GM19023 (cell line): ENCODE measurements around the gene RBBP4.
"Not testable (repeated sequence)": the region's sequence is repeated elsewhere in the genome, so short reads cannot be mapped to it uniquely, and the experiment has no call there.

Experiments
- ATAC-seq: cut with Tn5 transposase; IDR thresholded peaks from one replicate; pipeline ENCODE4 v1.9.1; 2021; ENCODE audit warnings: mild to moderate bottlenecking, moderate library complexity; ENCODE audit not compliant: unreplicated experiment

The RBBP4 gene

GRCh38 chr1:32650752-32651460 lies at the start of gene RBBP4:
Gene RBBP4, plus strand, starts transcription at chr1:32651208. Its CDS starts 99 bp downstream, at chr1:32651307.
- peak; percentile 83 for ATAC-seq

DNA sequence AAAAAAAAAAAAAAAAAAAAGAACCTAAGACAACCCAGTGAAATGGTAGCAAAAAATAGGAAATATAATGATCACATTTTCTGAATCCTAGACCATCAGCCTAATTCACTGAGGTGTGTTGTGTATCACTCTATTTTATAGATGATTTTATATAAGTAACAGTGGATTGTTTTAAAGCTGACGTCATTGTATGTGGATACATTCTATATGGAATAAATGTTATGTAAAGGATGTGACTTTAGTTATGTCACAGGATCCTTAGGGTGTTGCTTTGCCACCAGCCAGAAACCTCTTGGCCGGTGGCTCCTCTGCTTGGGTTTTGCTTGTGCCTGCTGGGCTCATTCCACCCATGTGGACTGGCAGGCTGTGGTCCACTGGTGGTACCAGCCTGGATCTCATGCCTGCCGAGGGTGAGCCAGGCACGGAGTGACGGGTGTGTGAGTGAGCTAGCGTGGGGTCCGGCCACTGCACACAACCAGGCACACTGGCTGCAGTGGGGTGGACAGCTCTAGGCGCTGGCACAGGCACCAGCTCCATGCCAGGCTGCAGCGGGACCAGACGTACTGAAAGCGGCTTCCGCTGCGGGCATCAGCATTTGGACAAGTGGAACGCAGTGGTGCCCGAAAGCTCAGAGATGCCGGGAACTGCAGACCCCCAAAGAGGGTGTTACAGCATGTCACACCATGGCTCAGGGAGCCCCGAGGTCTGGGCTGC lies 45.1 kb upstream of the RBBP4 start:
- ATAC-seq, result no peak

DNA sequence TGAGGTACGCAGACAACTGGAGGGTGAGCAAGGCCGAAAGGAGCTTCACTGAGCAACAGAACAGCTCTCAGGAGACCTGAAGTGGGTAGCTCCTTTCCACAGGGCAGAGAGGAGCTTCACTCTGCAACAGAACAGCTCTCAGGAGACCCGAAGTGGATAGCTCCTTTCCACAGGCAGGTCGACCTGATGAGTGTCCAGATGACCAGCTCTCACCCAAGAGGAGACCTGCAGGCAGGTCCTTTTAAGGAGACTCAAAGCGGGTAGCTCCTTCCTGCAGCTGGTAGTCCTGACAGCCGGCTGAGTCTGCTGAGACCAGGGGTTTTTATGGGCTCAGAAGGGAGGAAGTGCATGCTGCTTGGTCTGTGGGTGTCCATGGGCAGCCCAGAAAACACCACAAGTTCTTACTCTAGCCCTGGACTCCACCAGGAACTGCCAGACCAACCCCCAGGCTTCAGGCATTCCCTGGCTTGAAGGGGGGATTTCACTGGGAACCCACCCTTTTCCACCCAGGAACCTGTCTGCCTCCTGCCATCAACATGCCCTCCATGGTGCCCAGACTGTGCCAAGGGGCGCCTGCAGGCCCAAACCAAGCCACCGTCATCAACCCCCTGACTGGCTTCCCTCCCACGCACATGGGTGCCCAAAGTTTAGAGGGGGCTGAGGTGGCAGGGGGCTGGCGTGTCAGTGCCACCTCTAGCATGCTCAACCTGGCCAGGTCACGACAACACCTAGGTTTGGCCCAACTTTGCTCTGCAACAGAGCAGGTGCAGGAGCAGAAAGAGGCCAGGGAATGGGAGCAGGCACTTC lies 44.2 kb upstream of the RBBP4 start:
- no peak for ATAC-seq

DNA sequence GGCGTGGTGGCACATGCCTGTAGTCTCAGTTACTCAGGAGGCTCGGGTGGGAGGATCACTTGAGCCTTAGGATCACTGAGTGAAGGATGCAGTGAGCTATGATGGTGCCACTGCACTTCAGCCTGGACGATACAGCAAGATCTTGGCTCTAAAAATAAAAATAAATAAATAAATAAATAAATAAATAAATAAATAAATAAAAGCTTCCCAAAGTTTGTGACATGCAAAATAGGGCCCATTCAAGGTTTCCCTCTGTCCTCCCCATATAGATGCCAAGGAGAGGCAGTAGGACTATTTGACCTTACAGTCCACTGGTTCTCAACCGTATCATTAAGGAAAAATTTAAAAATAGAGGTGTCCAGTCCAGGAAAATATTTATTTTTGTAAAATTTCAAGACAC lies 41.8 kb upstream of the RBBP4 start:
- ATAC-seq, result no peak

GRCh38 chr1:32611859-32612188 lies 39.2 kb upstream of the RBBP4 start:
- ATAC-seq, result peak; percentile 23

- peak; percentile 91 for ATAC-seq
Observed at GRCh38 chr1:32612189-32612881, 38.7 kb upstream of the RBBP4 start.

GRCh38 chr1:32613472-32613871 lies 37.5 kb upstream of the RBBP4 start:
- ATAC-seq, result no peak

DNA sequence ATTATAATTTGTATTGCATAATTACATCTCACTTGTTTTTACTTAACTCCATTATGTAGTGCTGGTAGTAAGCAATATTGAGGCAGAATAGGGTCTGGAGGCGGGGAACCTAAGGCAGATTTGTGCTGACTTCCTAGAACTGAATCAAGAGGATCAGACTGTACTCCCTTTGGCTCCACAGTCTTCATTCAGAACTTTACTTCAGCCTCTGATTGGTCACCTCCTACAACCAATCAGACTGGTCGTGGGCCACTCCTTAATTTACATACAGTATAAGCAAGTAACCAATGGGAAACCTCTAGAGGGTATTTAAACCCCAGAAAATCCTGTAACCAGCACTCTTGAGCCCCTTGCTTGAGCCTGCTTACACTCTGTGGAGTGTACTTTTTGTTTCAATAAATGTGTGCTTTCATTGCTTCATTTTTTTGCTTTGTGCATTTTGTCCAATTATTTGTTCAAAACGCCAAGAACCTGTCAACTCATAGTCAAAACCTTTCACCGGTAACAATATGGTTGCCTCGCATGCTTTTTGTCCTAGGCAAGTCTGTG lies 32.3 kb upstream of the RBBP4 start:
- no peak for ATAC-seq

DNA sequence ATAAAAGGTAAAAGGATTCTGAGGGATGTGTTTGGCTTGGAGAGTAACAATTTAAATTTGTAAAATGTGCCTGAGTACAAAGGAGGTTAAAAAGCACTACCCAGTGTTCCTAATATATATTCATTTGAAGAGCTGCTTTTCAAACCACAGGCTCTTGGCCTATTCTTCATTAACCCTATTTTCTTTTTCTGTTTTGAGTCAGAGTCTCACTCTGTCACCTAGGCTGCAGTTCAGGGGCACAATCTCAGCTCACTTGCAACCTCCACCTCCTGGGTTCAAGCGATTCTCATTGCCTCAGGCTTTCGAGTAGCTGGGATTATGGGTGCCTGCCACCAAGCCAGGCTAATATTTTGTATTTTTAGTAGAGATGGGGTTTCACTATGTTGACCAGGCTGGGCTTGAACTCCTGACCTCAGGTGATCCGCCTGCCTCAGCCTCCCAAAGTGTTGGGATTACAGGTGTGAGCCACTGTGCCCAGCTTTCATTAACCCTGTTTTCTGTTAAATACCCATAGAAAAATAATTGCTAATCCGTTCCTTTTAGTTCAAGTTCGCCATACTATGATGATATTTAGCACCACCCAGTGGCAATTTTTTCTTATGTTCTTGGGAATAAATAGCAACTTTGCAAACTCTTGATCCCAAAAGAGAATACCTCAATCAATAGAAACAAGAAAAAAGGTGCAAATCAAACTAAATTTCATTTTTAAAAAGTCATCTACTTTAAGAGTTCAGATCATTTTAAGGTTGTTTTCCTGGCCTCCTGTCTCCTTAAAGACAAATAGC lies 31.1 kb upstream of the RBBP4 start:
- ATAC-seq, result peak; percentile 78

DNA sequence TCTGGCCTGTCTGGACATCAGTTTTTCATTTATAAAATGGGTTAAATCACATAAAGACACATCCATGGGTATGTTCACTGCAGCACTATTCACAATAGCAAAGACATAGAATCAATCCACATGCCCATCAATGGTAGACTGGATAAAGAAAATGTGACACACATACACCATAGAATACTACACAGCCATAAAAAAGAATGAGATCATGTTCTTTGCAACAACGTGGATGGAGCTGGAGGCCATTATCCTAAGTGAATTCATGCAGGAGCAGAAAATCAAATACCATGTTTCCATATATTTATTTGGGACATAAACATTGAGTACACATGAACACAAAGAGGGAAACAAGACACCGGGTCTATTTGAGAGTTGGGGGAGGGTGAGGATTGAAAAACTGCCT lies 28.8 kb upstream of the RBBP4 start:
- ATAC-seq, result no peak

GRCh38 chr1:32622806-32623681 lies 28.0 kb upstream of the RBBP4 start:
- no peak for ATAC-seq

GRCh38 chr1:32623775-32624174 lies 27.2 kb upstream of the RBBP4 start:
- ATAC-seq, result no peak

DNA sequence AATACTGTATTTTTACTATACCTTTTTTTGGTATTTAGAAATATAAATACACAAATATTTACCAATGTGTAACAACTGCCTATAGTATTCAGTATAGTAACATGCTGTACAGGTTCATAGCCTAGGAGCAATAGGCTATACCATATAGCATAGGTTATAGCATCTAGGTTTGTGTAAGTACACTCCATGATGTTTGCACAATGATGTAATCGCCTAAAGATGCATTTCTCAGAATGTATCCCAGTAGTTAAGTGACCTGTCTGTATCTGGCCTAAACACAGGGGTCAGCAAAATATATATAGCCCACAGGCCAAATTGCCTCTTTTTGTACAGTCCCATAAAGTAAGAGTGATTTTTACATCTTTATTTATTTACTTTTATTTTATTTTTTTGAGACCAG lies 24.8 kb upstream of the RBBP4 start:
- no peak for ATAC-seq

DNA sequence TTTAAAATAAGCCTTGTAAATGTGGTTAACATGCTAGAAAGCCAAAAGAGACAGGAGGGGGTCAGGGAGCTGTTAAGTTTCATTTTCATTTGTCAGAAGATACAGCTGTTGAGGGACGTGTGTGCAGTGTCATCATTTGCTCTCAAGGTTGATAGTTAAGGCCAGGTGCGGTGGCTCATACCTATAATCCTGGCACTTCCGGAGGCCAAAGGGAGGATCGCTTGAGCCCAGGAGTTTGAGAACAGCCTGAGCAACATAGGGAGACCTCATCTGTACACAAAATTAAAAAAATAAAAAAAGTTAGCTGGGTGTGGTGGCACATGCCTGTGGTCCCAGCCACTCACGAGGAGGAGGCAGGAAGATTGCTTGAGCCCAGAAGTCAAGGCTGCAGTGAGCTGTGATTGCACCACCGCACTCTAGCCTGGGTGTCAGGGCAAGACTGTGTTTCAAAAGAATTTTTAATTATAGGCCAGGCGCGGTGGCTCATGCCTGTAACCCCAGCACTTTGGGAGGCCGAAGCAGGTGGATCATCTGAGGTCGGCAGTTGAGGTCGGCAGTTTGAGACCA lies 23.3 kb upstream of the RBBP4 start:
- peak; percentile 67 for ATAC-seq

- ATAC-seq, result not testable (repeated sequence)
Observed at GRCh38 chr1:32630173-32630572, 20.8 kb upstream of the RBBP4 start.

DNA sequence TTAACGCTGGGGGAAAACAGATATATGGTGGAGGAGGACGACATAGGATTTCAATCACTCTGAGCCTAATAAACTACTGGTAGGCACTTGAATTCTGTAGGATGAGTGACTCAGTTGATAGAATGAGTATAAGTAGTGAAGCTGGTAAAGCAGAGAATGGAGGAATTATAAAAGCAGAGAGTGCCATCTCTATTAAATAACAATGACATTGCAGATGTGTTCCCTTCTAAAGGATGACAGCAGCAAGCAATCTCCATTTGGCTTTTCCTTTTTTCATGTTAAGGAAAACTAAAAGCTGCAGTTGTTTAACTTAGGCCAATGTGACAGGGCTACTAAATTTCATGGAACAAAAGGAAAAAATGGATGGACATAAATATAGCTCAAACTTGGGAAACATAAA lies 18.2 kb upstream of the RBBP4 start:
- ATAC-seq, result no peak

DNA sequence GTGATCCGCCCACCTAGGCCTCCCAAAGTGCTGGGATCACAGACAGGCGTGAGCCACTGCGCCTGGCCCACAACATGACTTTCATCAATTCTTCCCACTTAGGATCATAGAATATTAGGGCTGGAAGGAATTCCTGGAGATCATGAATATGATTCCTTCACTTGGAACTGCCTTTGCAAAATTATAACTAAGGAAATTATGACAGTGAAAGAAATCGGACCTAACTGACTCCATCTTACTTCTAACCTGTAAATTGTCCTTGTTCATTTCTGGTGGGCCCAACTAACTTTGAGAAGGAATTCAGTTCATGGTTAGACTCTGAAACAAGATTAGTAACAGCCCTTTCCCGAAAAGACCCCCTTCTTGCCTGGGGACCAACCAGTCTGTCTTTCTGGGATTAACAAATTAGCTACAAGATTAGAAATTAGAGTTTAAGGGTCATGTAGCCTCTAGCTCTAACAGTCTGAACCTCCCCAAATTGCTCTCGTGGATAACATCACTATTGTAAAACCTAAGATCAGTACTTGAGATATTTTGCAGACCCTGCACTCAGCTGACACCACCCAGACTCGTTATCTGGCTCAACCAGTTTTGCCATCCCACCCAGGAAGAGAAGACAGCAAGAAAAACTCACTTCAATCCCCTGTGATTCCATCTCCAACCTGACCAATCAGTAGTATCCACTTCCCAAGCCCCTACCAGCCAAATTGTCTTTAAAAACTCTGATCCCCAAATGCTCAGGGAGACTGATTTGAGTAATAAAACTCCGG lies 15.3 kb upstream of the RBBP4 start:
- no peak for ATAC-seq
